ENCODE results near the gene ZFYVE28. TPM values are rescaled to one million over a fixed set of nuclear protein-coding genes. Genes with fewer than 3 reads are reported as not detected.

ZFYVE28 gene
- total and polyA plus RNA-seq, 2 of the 8 experiments (the other 6 are each of a cell fraction or from before 2014, with no cell fraction given) = 1.7 to 4.9 TPM

DNA sequence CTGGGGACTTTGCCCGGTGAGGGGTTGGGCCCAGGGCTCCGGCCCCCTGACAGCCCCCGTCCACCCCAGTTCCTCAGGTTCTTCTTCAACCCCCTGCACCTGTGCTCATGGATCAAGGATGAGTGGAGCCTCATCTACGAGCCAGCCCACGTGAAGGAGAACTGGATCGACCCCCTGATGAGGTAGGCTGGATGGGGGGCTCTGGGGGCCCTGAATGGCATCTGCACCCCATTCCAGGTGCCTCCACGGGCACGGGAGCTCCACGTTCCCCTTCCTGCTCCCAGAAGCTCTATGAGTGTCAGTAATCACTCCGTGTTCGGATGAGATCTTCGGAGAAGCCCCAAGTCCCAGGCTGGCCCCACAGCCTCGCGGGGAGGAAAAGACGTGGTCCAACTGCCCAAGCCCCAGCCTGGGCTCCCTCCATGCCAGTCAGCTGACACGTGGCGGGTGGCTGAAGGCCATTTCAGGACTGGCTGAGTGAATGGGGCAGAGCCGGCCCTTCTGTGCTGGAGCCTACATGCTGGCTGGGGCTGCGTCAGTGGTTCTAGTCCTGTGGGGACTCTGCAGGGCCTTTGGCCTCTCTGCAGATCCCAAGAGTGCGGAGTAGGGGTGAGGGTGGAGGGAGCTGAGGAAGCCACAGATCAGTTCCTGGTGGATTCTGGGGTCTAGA is 24.8 kb upstream of the ZFYVE28 start:
- Histone ChIP-seq H2AK5ac (ENCODE audit: low read depth, low read length) (no peak overlapping the region), H2BK120ac (replicated peaks; ENCODE audit: low read depth, low read length) (no peak overlapping the region), H3K79me1 (ENCODE audit: low read depth, low read length) (no peaks in the 10 kb centered on the region), H2BK20ac (ENCODE audit: low read length) (no peak overlapping the region), H3K4me1 (replicated peaks in 1 of 4; ENCODE audit: control insufficient read depth in 3 of 4, insufficient read depth in 4 of 4, low read length in 3 of 4) (no peaks in the 10 kb centered on the region; a peak in 3 of 7 replicates), H3K4me3 (ENCODE audit: extremely low read depth in 1 of 4, insufficient read depth in 2 of 4, low read depth in 3 of 4, low read length in 4 of 4) (no peak overlapping the region), H3K79me2 (ENCODE audit: control insufficient read depth in 1 of 2, insufficient read depth in 2 of 2, low read length in 2 of 2) (no peaks in the 10 kb centered on the region), H3K23ac (ENCODE audit: insufficient read length) (no peak overlapping the region), H3K14ac (ENCODE audit: insufficient read length) (no peak overlapping the region), H3K4ac (replicated peaks; ENCODE audit: insufficient read length, low read depth, low read length) (no peak overlapping the region), H3K18ac (ENCODE audit: extremely low read depth, low read length) (no peak overlapping the region; the same call in 1 of the 2 replicates), H3K27ac (ENCODE audit: low read depth, low read length) (no peak overlapping the region), H3K27me3 (replicated peaks in 1 of 4; ENCODE audit: control insufficient read depth in 3 of 4, extremely low read depth in 1 of 4, insufficient read depth in 3 of 4, low read length in 3 of 4) (no peaks in the 10 kb centered on the region), H3K9me3 (ENCODE audit: insufficient read depth in 2 of 2, low read depth in 1 of 2, low read length in 1 of 2) (no peaks in the 10 kb centered on the region), H4K8ac (ENCODE audit: extremely low read depth, insufficient read depth, low read length) (no peak overlapping the region; the same call in 1 of the 2 replicates), H2BK12ac (ENCODE audit: low read depth, low read length) (0 out of 2 replicates have a peak overlapping the region, but pooled peaks have one; percentile 17), H3K9ac (replicated peaks in 1 of 4; ENCODE audit: extremely low read depth in 1 of 4, low read depth in 3 of 4, low read length in 3 of 4) (no peak overlapping the region), H4K91ac (replicated peaks; ENCODE audit: insufficient read length, low read length) (no peak overlapping the region), H2BK5ac (ENCODE audit: low read depth, low read length) (no peak overlapping the region), H2BK15ac (ENCODE audit: low read length) (no peak overlapping the region), H2AFZ (ENCODE audit: low read length) (no peak overlapping the region), H4K20me1 (replicated peaks in 1 of 2; ENCODE audit: control insufficient read depth in 1 of 2, insufficient read depth in 2 of 2, low read length in 2 of 2) (peaks cover 0 to 3% of the 10 kb centered on the region in 2 experiments), H3K4me2 (ENCODE audit: insufficient read depth in 1 of 2, low read depth in 2 of 2, low read length in 2 of 2) (no peak overlapping the region), H3K56ac (replicated peaks; ENCODE audit: insufficient read length, low read depth, low read length) (no peak overlapping the region), H3K36me3 (ENCODE audit: control insufficient read depth in 2 of 4, insufficient read depth in 4 of 4, low read length in 3 of 4) (no peaks in the 10 kb centered on the region), H4K5ac (ENCODE audit: insufficient read length, low read depth, low read length) (no peak overlapping the region), H3K23me2 (ENCODE audit: low read depth, low read length) (peaks cover 15% of the 10 kb centered on the region; the same call in 1 of the 2 replicates)
- POLR2A ChIA-PET (ENCODE audit: partially characterized antibody) = interaction anchor here (1.3 to 1.9 kb wide), 2 partner anchors 26 to 30 kb away, joined by 4 to 7 read pairs; partner anchors contain the start of gene RNF4
- TF ChIP-seq SIRT6 (IDR thresholded peaks at IDR 0.05; ENCODE audit: low read length) = no peak
- no peak for TF ChIP-seq TAF1 (IDR thresholded peaks at IDR 0.05; ENCODE audit: low read depth, low read length)
- 93% methylated on average over 17 of the region's 20 CpGs; no CpG with 5 or more reads in 1 of the 2 experiments for WGBS, 2 experiments (ENCODE audit: extremely low coverage in 1 of 2, insufficient coverage in 1 of 2, insufficient read length in 1 of 2, insufficient replicate concordance in 2 of 2, low coverage in 1 of 2, low lambda C conversion rate in 2 of 2, missing lambda C conversion rate in 1 of 2)
- no peak for FAIRE-seq
- no peak for DNase-seq (ENCODE audit: low read depth in 1 of 2, low spot score in 2 of 2)
- CTCF ChIA-PET (ENCODE audit: partially characterized antibody) = interaction anchor here (1.0 to 6.2 kb wide), 13 partner anchors 9 to 223 kb away, joined by 3 to 53 read pairs (median 16); partner anchors contain the start of gene RNF4

Data from H1 (cell line).